ENCODE measurements around the gene MORN1. TPM values are rescaled to one million over a fixed set of nuclear protein-coding genes. Genes with fewer than 3 reads are reported as not detected.

The MORN1 gene
- total and polyA plus RNA-seq, 2 experiments from 2014 or later, result 4.5 to 9.4 TPM

DNA sequence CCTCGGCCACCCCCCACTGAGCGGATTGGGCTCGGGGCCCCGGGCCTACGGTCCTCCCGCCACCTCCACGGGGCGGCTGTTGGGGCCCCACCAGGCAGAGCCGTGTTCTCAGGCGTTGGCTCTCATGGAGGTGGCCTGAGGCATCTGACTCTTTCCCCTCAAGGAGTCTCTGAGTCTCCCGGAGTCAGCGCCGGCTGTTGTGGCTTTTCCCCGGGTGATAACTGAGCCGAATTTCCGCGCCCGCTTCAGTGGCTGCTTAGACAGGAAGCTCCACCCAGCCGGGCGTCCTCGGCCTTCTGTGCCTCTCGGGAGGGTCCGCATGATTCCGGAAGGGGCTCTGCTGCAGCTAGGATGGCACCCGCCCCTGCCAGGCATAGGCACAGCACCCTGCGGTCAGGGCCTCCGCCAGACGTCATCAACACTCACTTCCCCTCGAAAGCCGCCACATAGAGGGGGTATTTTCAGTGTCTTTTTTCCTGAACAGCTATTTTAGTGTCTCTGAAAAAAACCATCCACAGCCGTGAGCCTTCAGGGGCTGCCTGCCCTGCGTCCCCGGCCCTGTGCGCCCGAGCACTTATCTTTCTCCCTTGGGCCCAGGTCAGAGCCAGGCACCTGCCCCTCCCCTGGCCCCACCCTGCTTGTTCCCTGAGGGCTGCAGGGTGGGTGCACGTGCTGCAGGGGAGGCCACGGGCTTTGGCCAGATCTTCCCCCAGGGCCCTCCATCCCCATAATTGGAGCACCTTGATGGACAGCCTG lies 90.3 kb downstream of the MORN1 start:
- peaks cover 73% of the 10 kb centered on the region for H3K79me2 ChIP-seq
- no peak for DNase-seq (ENCODE audit: low spot score)
- 82% methylated on average over 32 of the region's 37 CpGs for WGBS (ENCODE audit: low lambda C conversion rate, missing lambda C conversion rate)
- H3K4me3 ChIP-seq, result no peak overlapping the region
- no peak overlapping the region for H3K4me2 ChIP-seq
- H3K9me3 ChIP-seq (ENCODE audit: low read depth), result no peaks in the 10 kb centered on the region
- peaks cover 65% of the 10 kb centered on the region for H4K20me1 ChIP-seq (ENCODE audit: insufficient read depth, poor library complexity, severe bottlenecking)
- H3K27ac ChIP-seq, result peak overlapping the region; percentile 16
- no peaks in the 10 kb centered on the region for H3K9me2 ChIP-seq (replicated peaks; ENCODE audit: insufficient read depth)
- H3K27me3 ChIP-seq, result no peaks in the 10 kb centered on the region
- no peak for TF ChIP-seq EZH2phosphoT487 (IDR thresholded peaks at IDR 0.05; ENCODE audit: low read depth, severe bottlenecking, unreplicated experiment)
- TF ChIP-seq, protein P1, sequence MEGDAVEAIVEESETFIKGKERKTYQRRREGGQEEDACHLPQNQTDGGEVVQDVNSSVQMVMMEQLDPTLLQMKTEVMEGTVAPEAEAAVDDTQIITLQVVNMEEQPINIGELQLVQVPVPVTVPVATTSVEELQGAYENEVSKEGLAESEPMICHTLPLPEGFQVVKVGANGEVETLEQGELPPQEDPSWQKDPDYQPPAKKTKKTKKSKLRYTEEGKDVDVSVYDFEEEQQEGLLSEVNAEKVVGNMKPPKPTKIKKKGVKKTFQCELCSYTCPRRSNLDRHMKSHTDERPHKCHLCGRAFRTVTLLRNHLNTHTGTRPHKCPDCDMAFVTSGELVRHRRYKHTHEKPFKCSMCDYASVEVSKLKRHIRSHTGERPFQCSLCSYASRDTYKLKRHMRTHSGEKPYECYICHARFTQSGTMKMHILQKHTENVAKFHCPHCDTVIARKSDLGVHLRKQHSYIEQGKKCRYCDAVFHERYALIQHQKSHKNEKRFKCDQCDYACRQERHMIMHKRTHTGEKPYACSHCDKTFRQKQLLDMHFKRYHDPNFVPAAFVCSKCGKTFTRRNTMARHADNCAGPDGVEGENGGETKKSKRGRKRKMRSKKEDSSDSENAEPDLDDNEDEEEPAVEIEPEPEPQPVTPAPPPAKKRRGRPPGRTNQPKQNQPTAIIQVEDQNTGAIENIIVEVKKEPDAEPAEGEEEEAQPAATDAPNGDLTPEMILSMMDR (IDR thresholded peaks at IDR 0.05; ENCODE audit: poor library complexity), result no peak
- TF ChIP-seq EZH2 (IDR thresholded peaks at IDR 0.05; ENCODE audit: borderline replicate concordance), result no peak
- no peaks in the 10 kb centered on the region for H3K36me3 ChIP-seq (replicated peaks; ENCODE audit: insufficient read depth, low read depth)
- H3K4me1 ChIP-seq (ENCODE audit: insufficient read depth), result peaks cover 14% of the 10 kb centered on the region
- no peak overlapping the region for H2AFZ ChIP-seq

DNA sequence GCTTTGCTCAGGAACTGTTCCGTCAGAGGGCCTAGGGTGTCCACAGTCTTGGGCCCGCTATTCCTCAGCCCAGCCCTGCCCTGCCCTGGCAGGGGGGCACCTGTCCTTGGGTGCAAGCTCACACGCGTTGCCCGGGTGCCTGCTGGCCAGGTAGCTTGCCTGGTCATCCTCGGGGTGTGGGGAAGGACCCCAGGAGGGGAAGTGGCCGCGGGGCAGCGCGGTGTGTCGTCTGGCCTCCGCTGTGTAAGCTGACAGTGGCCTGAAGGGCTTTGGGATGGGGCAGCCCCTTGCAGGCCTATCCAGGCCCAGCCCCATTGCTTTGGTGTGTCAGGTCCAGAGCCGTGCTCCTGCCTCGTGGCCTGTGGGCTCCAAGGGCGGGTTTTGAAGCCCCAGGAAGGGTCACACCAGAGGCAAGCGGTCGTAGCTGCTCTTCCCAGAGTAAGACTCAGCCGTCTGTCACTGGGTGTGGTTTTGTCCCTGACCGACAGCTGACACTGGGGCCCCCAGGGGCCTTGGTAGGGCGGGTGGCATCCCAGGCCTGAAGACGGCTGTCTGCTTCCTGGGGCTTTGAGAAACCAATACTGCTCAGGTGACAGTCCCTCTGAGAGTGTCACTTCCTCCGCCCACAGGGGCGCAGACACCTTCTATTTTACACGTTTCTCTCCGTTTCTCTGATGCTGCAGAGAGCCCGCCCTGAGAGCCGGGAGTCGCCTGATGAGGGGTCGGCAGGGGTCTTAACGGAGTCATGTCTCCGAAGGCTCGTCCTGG lies 91.2 kb downstream of the MORN1 start:
- Histone ChIP-seq H3K79me2 (peaks cover 81% of the 10 kb centered on the region), H3K9me3 (ENCODE audit: low read depth) (no peaks in the 10 kb centered on the region), H4K20me1 (ENCODE audit: insufficient read depth, poor library complexity, severe bottlenecking) (peaks cover 73% of the 10 kb centered on the region), H3K27me3 (no peaks in the 10 kb centered on the region), H2AFZ (no peak overlapping the region), H3K27ac (no peak overlapping the region), H3K36me3 (replicated peaks; ENCODE audit: insufficient read depth, low read depth) (no peaks in the 10 kb centered on the region), H3K9me2 (replicated peaks; ENCODE audit: insufficient read depth) (no peaks in the 10 kb centered on the region), H3K4me3 (no peak overlapping the region), H3K4me2 (no peak overlapping the region), H3K4me1 (ENCODE audit: insufficient read depth) (peaks cover 14% of the 10 kb centered on the region)
- 88% methylated on average over 31 of the region's 32 CpGs for WGBS (ENCODE audit: low lambda C conversion rate, missing lambda C conversion rate)
- DNase-seq (ENCODE audit: low spot score), result no peak
- TF ChIP-seq EZH2 (IDR thresholded peaks at IDR 0.05; ENCODE audit: borderline replicate concordance), result no peak
- TF ChIP-seq, protein P1 (IDR thresholded peaks at IDR 0.05; ENCODE audit: poor library complexity), result no peak
- TF ChIP-seq EZH2phosphoT487 (IDR thresholded peaks at IDR 0.05; ENCODE audit: low read depth, severe bottlenecking, unreplicated experiment), result no peak

DNA sequence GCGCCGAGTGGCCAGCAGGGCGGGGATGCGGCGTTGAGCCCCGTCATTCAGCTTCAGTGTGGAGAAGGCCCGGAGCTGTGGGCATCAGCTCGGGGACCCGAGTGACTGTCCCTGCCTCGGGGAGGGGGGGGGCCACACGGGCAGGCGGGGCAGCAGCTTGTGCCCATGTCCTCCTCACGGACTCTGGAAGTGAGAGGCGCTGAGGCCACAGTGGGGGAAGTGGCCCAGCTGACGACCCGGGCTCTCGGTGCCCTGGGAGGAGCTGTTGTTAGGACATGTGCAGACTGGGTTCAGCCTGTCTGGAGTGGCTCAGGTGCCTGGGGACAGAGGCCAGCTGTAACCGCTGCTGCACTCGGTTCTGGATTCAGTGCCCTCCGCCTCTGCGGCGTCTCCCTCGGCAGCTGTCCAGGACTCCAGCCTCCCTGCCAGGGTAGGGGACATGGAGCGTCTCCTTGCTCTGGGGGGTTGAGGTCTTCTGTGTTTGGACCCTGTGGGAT lies 92.2 kb downstream of the MORN1 start:
- Histone ChIP-seq H3K27me3 (no peaks in the 10 kb centered on the region), H3K4me1 (ENCODE audit: insufficient read depth) (peaks cover 14% of the 10 kb centered on the region), H3K79me2 (peaks cover 92% of the 10 kb centered on the region), H3K27ac (no peak overlapping the region), H3K9me2 (replicated peaks; ENCODE audit: insufficient read depth) (no peaks in the 10 kb centered on the region), H3K4me3 (no peak overlapping the region), H4K20me1 (ENCODE audit: insufficient read depth, poor library complexity, severe bottlenecking) (peaks cover 83% of the 10 kb centered on the region), H3K36me3 (replicated peaks; ENCODE audit: insufficient read depth, low read depth) (no peaks in the 10 kb centered on the region), H3K4me2 (no peak overlapping the region), H3K9me3 (ENCODE audit: low read depth) (no peaks in the 10 kb centered on the region), H2AFZ (no peak overlapping the region)
- WGBS (ENCODE audit: low lambda C conversion rate, missing lambda C conversion rate), result 80% methylated on average over 17 of the region's 24 CpGs
- TF ChIP-seq EZH2 (IDR thresholded peaks at IDR 0.05; ENCODE audit: borderline replicate concordance) (no peak), EZH2phosphoT487 (IDR thresholded peaks at IDR 0.05; ENCODE audit: low read depth, severe bottlenecking, unreplicated experiment) (no peak)
- TF ChIP-seq, protein P1 (IDR thresholded peaks at IDR 0.05; ENCODE audit: poor library complexity), result no peak
- DNase-seq (ENCODE audit: low spot score), result no peak

Data from hepatocyte (in vitro differentiated cells).